Breast epithelium (tissue), 3 donors: ENCODE results near the gene ADCY1.

Experiments used
- CTCF ChIP-seq, 3 donors: fragments of 450-650 bp; IDR thresholded peaks; one replicate each; pipeline ENCODE4 v1.5.1; 2016 to 2017; ENCODE audit warnings: antibody characterized with exemption in 3 of 3, mild to moderate bottlenecking in 3 of 3, moderate library complexity in 3 of 3
- POLR2A ChIP-seq: fragments of 450-650 bp; IDR thresholded peaks from one replicate; pipeline ENCODE4 v1.6.1; 2016; ENCODE audit warnings: antibody characterized with exemption, mild to moderate bottlenecking, moderate library complexity
- POLR2AphosphoS5 ChIP-seq, 3 donors: sonication (generic); formaldehyde crosslinking; IDR thresholded peaks; one replicate each; pipeline ENCODE4 v1.6.1; 2017; ENCODE audit warnings: antibody characterized with exemption in 3 of 3

- TF ChIP-seq CTCF (IDR thresholded peaks at IDR 0.05) (peak in 2 of 3 donors; percentile 27 to 54), POLR2AphosphoS5 (IDR thresholded peaks at IDR 0.05) (no peak), POLR2A (no peak)
Measured at GRCh38 chr7:45663167-45663921, 89.2 kb downstream of the ADCY1 start.
